Stimulated activated CD8-positive, alpha-beta memory T cell treated with anti-CD3 and anti-CD28 coated beads, Interleukin-12 subunit alpha, Interleukin-12 subunit beta, amount 100 ng/mL, for 1 hour (primary cell): ENCODE measurements around the gene PPARA.
"Not testable (repeated sequence)": the region's sequence is repeated elsewhere in the genome, so short reads cannot be mapped to it uniquely, and the experiment has no call there.

Source experiments
- DNase-seq: peaks from one replicate; pipeline ENCODE4 v3.0.0-alpha.2; 2020; ENCODE audit warnings: low read depth

PPARA gene

DNA sequence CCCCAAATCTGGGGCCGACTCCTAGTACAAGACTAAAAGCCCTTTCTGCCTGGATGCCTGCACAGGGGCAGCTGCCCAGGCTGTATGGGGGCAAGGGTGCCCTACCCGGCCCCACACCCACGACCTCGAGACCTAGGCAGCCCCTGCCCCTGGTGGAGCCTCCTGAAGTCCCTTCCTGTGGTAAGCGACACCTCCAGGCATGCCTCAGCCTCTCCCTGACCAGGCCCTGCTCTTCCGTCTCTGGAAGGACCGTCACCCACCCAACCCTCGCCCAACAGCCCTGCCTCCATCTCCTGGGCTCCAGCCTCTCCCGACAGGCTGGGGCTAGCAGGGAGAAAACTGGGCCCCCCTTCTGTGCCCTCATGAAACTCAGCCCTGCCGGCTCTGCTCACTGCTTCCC lies 22.8 kb upstream of the PPARA start:
- no peak for DNase-seq

DNA sequence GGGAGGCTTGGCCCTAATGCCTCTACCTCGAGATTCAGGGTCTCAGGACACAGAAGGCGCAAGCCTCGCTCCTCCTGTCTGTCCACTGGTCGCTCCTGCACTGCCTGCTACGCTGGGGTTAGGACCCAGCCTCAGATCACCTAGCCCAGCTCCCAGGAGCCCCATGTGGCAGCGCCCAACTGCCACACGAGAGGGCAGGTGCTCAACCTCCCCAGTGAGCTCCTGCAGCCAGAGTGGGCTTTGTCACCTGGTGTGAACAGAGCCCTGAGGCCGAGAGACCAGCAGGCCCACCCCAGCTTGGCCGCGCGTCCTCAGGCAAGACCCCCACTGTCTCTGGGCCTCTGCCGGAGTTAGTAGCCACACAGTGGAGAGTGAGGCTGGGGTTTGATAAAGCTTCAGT lies 21.7 kb upstream of the PPARA start:
- no peak for DNase-seq

DNA sequence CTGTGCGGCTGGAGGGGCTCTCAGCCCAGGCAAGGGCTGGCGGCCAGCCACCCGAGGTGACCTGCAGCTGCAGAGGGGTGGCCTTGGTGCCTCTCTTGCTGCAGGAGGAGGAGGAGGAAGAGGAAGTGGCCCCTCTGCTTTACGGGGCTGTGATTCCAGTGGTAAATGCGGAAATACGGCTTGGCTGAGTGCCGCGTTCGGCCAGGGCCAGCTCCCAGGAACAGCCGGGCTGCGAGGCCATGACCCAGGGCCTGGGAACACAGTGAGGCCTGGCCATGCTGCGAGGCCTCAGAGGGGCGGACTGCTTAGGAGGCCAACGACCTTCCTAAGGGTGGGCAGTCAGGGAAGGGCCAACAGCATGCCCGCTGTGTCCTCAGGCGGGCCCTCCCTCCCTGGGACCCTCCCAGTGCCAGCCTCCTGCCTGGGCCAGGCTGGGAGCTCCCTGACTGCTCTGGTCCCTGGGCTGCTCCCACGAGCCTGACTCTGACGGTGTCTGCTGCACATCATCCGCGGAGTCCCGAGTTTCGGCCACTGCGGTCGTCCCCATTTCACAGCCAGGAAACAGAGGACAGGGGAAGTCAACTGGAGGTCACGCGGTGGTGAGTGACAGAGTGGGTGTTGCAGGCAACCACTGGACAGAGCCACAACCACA lies 20.8 kb upstream of the PPARA start:
- no peak for DNase-seq

DNA sequence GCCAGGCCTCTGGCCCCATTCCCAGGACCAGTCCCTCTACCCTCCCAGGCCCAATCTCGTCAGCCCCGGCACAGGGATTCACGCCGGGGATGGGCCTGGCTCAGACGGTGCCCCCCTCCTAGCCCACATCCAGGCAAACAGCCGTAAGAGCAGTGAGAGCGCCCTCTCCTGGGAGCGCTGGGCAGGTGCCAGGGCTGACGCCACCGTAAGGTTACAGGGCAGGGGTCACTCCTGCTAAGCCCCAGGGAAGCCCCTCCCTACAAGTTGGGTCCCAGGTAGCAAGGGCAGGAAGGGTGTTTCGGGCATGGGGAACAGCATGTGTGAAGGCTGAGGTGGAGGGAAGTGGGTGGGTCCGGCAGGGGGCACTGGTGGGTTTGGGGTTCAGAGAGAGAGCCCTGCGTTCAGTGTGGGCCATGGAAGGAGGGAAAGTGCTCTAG lies 19.2 kb upstream of the PPARA start:
- DNase-seq = no peak

DNA sequence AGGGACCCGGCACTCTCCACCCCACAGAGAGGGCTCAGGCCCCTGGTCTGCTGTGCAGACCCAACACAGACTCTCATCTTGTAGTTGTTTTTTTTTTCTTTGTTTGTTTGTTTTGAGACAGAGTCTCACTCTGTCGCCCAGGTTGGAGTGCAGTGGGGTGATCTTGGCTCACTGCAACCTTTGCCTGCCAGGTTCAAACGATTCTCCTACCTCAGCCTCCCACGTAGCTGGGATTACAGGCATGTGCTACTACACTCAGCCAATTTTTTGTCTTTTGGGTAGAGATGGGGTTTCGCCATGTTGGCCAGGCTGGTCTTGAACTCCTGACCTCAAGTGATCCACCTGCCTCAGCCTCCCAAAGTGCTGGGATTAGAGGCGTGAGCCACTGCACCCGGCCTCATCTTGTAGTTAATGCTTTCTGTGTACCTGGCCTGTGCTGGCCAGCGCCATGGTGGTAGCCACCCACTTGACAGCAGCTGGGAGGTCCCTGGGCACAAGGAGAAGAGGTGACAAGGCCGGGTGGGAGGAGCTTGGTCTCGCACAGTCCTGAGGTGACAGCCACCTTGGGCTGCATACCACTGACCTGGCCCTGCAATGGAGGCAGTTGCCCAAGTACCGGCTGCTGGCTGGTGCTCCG lies 18.0 kb upstream of the PPARA start:
- not testable (repeated sequence) for DNase-seq

DNA sequence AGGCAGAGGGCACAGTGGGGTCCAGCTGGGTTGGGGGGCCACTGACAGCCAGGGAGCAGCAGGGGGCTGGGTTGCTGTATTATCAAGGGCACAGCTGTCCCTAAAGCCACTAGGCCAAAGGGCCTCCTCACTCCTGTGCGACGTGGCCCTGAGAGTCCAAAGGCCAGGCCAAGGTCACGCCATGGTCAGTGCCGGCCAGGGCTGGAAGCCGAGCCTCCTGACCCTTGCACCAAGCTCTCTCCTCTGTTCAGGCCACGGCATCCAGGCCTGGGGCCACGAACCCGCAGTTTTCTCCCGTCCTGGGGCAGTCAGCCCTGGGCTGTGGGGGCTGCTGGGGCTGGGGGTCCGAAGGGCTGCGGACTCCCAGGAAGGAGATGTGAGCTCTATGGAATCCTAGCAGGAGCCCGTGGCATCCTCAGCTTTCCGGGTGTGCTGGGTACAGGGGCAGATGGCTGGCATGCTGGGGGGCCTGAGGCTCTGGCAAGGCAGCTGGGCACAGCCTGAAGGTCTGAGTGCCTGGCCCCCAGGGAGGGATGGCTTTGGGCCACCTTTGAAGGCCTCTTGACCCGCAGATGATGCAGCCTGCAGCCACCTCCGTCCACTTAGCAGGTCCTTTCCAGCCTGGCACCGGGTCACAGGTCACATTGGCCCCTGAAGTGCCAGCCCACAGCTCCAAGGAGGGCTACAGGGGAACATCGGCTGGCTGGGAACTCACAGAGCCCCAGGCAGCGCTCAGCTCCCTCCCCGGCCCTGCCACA lies 17.3 kb upstream of the PPARA start:
- no peak for DNase-seq

DNA sequence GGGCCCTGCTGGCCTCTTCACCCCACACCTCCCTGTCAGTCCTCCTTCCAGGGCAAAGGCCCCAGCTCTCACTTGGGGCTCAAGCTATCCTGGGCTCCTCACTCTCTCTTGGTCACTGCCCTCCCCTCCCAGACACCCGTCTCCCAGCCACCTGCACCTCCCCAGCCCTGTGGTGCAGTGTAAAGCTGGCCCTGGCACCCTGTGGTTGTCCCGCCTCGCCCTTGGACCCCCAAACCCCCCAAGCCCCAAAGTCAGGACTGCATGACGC lies 16.8 kb upstream of the PPARA start:
- DNase-seq = no peak

DNA sequence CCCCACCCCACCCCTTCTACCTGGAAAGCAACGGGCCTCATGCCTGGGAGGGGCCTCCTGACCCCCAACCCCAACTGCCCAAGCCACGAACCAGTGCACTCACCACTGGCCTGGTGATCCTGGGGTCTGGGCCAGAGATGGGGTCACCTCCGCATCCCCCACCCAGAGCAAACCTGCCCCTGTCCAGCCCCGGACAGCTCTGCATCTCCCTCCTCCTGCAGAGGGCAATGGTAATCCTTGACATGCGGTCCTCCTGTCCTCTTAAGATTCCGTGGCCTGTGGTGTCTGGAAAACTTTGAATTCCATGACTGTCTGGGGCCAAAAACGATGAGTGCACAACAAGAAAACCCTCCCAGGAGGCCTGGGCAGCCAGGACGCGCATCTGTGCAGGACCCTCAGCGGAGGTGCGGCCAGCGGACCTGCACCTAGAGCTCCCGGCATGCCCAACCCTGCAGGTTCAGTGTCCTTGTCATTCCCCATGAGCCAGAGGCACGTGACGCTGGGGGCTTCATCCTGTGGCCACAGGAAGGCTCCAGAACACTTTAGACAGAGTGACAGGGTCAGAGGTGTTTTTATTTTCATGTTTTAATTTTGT lies 16.1 kb upstream of the PPARA start:
- DNase-seq = no peak

DNA sequence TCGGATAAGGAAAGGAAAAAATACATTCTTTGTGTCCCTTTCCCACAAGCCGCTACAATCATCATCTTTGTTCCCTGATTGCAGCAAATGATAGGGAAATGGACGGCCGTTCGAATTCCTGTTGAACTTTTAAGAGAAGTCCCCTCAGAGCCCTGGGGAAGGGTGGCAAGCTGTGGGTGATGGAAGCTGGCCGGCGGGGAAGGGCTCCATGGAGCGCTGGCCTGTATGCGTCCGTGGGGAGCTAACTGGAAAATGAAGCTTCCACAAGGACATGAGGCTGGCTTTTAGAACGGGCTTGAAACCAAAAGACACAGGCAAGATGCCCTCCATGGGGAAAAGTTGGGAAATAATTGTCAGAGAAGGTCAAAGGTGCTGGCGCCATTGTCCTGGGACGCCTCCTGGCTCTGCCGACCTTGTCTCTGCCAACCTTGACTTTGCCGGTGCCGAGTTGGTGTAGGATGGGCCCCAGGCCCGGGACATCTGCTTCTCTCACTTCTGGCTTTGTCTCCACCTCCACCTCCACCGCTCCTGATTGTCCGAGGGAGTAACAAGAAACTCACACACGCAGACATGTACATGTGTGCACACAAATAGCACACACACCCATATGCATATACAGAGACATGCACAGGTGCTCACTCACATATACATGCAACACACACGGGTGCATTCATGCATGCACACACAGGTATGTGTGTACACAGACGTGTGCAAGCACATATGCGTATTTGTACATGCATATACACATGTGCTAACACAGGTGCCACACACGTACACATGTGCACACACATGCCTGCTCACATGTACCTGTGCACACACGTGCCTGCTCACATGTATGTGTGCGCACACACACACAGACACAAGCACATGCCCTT lies 14.5 kb upstream of the PPARA start:
- no peak for DNase-seq

DNA sequence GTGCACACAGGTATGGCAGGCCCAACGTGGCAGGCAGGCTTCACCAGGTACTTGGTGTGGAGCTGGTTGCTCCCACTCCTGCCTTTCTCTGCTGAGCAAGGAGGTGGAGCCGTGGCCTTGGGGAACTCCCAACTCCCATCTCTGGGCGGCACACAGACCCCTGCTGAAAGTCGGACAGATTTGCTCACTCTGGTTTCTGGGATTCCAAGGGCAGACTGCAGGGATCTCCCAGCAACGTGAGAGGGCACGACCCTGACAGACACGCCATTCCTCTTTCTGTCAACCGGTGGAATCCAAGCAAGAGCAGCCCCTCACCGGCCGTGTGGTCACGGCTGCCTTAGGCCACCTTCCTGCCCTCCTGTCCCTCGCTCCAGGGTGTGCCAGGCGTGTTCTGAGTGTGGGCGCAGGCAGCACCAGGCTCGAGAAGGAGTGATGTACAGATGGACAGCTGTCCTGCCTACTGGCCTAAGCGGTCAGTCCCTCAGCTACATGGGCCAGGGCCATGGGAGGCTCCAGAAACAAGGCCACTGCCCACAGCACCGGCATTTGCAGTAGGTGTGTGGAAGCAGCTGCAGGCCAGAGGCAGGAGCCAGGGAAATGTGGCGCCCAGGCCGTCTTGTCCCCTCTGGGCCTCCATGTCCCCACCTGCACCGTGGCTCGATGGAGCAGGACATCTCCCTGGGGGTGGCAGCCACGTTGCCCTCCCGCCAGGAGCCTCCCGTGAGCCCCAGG lies 13.7 kb upstream of the PPARA start:
- no peak for DNase-seq

DNA sequence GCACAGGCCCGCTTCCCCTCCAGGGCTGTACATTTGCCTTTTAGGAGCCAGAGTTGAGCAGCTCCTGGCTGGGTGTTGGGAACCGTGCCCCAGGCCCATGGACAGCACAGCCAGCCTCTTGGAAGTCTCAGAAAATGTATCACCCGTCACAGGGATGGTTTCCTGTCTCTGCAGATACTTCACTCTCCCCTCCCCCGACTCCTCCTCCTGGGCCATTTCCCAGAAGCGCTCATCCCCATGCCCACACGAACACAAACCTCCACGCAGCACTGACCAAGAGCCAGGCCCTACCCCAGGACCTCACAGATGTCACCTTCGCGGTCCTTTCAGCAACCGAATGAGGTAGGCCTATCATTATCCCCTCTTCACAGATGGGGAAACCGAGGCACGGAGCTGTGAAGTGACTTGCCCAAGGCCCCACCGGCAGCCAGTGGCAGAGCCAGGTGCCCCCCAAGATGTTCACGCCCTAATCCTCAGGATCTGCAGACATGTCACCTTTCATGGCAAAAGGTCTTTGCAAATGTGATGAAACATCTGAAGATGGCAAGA lies 13.0 kb upstream of the PPARA start:
- DNase-seq = no peak

DNA sequence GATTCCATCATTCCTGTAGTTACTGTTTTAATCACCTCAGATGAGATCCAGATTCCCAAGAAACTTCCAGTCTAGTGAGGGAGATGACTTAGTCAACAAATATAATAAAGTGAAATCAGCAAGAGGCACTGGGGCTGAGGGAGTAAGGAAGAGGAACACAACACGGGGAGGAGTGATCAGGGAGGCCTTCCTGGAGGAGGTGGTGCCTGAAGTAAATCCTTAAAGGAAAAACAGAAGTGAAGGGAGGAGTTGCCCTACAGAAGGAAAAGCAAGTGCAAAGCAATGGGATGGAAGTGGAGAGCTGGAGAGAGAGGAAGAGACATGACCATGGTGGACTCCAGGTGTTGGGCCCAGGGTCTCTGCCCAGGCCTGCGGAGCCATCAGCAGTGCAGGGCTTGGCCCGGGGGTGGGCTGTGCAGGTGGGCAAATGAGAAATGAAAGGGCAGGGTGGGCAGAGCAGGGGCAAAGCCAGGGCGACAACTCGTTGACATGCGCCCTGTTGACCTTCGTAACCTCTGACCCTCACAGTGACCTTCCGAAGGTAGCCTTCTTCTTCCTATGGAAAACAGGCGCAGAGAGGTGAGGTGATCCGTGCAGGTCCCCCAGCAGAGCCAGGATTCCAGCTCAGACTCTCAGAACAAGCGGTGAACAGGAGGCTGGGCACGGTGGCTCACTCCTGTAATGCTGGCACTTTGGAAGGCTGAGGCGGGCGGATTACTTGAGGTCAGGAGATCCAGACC lies 12.1 kb upstream of the PPARA start:
- DNase-seq = no peak

DNA sequence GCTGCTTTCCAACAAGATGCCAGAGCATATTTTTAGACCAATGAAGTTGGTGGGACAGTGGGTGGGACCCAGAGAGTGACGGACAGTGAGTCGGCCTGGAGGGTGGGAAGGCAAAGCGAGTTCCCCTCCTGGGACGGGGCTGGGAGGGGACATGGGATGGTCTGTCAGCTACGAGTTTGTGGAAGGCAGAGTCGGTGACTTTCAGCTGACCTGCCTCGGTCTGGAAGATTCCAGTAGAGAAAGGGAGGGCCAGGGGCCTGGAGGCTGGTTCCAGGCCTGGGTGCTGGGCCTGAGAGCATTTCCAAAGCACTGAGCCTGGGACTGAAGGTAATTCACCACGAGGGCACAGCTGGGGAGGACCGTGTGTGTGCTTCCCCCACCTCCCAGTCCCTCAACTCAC lies 10.9 kb upstream of the PPARA start:
- not testable (repeated sequence) for DNase-seq

DNA sequence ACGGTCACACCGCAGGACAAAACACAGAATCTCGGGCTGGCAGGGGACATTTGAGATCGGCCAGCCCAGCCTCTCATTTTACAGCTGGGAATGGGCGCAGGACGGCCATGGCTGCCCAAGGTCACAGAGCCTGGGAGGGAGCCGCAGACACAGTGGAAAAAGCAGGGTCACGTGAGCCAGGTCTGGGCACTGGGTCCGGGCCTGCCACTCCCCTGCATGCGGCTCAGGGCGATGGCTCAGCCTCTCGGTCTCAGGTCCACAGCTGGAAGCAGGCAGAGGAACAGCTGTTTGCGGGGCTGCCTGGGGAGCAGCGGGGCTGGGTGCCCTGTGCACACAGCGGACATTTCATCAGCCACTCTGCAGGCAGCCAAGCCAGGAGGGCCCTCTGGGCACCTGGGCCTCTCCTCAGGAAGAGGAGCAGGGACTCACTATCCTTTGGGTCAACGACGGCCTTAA lies 10.4 kb upstream of the PPARA start:
- DNase-seq = no peak

DNA sequence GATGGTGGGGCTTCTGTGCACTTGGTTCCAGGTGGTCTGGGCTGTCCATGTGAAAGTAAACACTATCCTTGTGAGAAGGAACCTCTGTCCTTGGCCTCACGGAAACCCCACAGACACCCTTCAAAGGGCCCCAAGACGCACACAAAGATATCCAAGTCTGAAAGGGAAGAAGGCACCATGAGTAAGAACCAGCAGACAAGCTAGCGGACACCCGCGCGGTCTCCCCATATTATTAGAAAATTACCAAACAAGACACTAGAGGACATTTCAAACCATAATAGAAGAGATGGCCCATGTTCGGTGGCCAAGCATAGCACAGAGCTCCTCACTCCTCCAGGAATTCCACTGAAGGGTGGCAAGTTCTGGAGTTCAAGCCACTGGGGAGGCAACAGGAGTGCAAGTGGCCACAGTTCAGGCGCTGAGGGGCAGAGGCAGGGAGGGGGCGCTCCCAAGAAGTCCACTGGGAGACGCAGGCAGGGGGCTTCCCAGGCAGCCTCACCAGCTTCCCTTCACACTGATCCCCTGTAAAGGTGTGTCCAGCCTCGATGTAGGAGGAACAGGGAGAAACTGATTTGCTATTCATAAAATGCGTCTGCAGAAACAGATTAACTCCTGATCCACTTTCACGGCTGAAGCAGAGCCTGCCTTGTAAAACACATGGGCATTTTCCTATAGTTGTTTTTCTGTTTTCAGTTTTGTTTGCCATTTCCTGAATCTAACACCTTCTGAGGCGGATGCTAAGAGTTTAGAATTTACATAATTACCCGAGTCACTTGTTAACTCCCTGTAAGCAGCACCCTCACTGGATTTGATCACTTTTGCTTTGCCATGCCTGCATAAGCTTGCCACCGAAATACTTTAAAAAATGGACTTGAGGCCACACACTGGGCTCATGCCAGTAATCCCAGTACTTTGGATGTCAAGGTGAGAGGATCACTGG lies 9.1 kb upstream of the PPARA start:
- no peak for DNase-seq

DNA sequence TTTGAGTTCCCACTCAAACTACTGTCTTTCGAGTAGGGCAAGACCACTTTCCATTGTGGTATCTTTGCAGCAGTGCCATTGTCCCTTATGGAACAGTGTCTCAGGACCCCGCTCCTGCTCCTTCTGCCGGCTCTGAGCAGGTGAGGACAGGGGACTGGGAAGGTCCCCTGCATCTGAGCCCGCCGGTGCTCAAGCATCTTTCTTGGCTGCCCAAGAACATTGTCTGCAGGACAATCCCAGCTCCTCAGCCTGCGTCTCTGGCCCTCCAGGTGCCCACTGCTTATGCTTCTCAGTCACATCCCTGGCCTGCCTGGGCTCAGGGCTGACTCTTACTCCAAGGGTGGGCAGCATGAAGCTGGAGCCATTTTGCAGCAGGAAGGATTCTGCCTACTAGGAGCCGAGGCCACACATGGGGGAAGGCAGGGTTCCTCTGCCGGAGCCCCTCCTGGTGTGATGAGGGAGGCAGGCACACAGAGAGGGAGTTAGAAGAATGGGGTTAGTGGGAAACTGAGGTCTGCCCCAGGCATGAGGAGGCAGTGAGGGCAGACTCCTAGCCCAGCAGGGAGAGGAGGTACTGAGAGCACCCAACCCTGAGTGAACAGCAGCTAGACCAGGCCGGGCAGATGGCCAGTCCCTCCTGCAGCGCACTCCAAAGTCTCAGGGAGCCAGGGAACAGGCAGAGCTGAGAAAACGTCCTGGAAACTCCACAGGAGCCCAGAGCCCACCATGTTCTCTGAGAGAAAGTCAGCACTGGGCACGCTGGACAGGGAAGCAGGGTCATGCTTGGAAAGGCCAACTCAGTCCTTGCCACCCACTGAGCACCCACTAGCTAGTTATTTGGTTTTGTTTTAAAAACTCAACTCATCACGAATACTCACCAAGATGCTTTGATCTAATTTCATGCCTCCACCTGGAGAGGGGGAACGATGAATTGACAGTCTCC lies 7.5 kb upstream of the PPARA start:
- DNase-seq = no peak

DNA sequence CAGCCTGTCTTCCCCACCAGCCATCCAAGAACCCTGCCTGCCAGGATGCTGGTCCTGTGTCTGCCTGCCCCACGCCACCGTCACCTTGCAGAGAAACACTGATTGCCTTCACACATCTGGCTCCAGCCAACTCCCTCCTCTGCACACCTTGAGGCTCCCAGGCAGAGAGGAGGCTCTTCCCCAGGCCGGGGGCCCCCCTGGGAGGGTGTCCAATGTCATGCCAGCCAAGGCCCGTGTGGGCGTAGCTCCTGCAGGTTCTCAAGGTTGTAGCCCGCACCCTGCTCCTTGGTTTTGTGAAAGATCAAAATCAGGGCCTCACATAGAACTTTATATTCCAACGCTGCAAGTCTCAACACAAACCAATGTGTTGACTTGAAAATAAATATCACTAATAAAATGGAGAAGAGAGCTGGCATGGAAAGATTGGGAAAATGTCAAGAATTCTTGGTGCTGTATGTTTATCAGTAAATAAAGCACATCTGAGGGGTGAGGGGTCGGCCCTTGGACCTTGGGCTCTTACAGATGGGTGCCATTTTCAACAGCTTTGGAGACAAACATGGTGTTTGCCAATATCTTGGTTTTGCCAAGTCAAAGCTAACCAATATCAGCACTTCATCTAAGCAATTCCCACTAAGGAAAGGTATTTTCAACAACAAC lies 6.7 kb upstream of the PPARA start:
- no peak for DNase-seq
